ENCODE results near the gene TTC9.

DNA sequence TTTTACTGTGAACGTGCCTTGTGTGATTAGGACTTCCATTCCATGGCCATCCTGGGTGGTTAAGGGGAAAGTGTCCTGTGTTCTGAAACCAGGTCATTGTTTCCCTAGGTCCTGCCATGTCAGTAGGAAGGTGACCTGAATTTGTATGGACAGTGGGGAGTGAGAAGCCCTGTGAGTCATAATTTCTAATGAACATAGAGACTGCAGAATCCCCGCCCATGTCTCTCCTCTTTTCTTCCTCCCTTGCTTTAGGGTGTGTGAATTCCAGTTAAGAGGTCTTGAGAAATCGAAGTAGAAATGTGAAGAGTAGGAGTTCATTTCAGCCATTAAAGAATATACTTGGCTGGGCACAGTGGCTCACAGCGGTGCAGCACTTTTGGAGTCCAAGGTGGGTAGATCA lies 8.1 kb downstream of the TTC9 start:
- TF ChIP-seq, protein P1, sequence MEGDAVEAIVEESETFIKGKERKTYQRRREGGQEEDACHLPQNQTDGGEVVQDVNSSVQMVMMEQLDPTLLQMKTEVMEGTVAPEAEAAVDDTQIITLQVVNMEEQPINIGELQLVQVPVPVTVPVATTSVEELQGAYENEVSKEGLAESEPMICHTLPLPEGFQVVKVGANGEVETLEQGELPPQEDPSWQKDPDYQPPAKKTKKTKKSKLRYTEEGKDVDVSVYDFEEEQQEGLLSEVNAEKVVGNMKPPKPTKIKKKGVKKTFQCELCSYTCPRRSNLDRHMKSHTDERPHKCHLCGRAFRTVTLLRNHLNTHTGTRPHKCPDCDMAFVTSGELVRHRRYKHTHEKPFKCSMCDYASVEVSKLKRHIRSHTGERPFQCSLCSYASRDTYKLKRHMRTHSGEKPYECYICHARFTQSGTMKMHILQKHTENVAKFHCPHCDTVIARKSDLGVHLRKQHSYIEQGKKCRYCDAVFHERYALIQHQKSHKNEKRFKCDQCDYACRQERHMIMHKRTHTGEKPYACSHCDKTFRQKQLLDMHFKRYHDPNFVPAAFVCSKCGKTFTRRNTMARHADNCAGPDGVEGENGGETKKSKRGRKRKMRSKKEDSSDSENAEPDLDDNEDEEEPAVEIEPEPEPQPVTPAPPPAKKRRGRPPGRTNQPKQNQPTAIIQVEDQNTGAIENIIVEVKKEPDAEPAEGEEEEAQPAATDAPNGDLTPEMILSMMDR (IDR thresholded peaks at IDR 0.05) = no peak
- no peak for TF ChIP-seq POLR2A (IDR thresholded peaks at IDR 0.05)
